Body of pancreas (tissue), 4 donors: ENCODE measurements around the gene PRRX1.

Experiments used
- POLR2A ChIP-seq, 3 donors: fragments of 450-650 bp; IDR thresholded peaks; one replicate each; pipeline ENCODE4 v1.6.1; 2016; ENCODE audit warnings: antibody characterized with exemption in 3 of 3, mild to moderate bottlenecking in 2 of 3
- TF ChIP-seq, protein P1 (sequence below), 7 experiments: fragments of 450-650 bp in 4 of 7; fragments of 200-600 bp in 3 of 7; sonication (generic) in 3 of 7; IDR thresholded peaks; one replicate each; pipeline ENCODE4 v1.5.1; 2016 to 2019; ENCODE audit warnings: antibody characterized with exemption in 7 of 7

DNA sequence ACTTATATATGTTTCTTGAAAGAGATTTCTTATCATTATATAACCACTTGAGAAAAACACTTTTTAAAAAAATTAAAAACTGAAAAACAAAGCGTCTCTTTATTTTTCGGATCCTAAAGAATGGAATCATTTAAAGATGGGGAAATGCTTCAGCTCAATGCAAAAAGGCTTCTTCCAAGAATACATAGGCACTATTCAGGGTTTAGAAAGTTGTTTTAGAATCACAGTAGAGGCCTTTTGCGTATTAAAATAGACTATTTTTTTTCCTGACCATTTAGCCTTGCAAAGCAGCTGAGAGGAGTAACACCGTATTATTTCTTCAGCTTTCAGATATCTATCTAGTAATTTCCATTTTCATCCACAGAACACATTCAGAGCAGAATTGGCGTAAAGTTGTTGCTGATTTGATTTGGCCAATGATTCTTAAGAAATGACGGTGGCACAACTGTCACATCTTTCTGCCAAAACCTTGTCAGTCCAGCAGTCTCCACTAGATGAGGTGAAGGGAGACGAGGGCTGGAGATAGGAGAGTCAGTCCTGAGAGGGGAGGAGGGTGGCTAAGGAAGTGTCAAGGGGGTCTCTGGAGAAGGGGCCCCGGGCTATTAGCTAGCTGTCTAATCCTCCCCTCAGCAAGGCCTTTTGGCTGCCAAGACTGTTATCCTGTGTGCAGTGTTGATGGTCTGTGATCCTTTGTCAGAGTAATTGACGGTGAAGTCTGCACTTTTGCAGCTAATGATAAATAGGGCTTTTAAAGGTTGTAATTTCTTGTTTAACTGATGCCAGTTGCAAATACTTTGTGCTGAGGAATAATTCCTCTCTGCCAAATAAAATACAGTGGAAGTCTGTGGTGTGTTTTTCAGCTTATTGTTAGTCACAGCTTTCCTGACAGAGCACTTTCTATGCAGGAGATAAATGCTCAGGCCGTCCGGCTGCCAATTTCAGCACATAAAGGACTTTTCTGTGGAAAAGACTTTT is 34.7 kb downstream of the PRRX1 start:
- TF ChIP-seq, protein P1, sequence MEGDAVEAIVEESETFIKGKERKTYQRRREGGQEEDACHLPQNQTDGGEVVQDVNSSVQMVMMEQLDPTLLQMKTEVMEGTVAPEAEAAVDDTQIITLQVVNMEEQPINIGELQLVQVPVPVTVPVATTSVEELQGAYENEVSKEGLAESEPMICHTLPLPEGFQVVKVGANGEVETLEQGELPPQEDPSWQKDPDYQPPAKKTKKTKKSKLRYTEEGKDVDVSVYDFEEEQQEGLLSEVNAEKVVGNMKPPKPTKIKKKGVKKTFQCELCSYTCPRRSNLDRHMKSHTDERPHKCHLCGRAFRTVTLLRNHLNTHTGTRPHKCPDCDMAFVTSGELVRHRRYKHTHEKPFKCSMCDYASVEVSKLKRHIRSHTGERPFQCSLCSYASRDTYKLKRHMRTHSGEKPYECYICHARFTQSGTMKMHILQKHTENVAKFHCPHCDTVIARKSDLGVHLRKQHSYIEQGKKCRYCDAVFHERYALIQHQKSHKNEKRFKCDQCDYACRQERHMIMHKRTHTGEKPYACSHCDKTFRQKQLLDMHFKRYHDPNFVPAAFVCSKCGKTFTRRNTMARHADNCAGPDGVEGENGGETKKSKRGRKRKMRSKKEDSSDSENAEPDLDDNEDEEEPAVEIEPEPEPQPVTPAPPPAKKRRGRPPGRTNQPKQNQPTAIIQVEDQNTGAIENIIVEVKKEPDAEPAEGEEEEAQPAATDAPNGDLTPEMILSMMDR (IDR thresholded peaks at IDR 0.05): no peak
- no peak for TF ChIP-seq POLR2A (IDR thresholded peaks at IDR 0.05)
